OCI-LY3 (cell line): ENCODE measurements around the gene LANCL3.

ENCODE experiments used
- H2AFZ ChIP-seq: fragments of 200-600, 300-600 bp; shearing (Covaris generic); 2 replicates; pipeline ENCODE4 v1.6.0; 2014; ENCODE audit warnings: antibody characterized with exemption, low read depth, low read length
- H3K27ac ChIP-seq: fragments of 200-600, 300-600 bp; sonication (generic); 2 replicates; pipeline ENCODE4 v1.5.1; 2014; ENCODE audit warnings: mild to moderate bottlenecking, low read length, moderate library complexity, mixed read lengths
- H3K27me3 ChIP-seq: fragments of 200-600, 300-600 bp; sonication (generic); 2 replicates; pipeline ENCODE4 v1.6.1; 2014; ENCODE audit warnings: low read depth, low read length, mixed read lengths
- H3K36me3 ChIP-seq: fragments of 200-600, 300-600 bp; sonication (generic); replicated peaks from 2 replicates; pipeline ENCODE3; 2014; ENCODE audit warnings: low read depth, low read length, mixed read lengths
- H3K4me1 ChIP-seq: fragments of 300-600, 200-600 bp; sonication (generic); 2 replicates; pipeline ENCODE4 v1.6.1; 2014; ENCODE audit warnings: low read length, mixed read lengths
- H3K4me2 ChIP-seq: fragments of 200-600, 300-600 bp; sonication (generic); 2 replicates; pipeline ENCODE4 v1.6.1; 2014; ENCODE audit warnings: low read length, mixed read lengths
- H3K4me3 ChIP-seq: fragments of 300-600, 200-600 bp; sonication (generic); 2 replicates; pipeline ENCODE4 v1.5.1; 2014; ENCODE audit warnings: antibody characterized with exemption, mild to moderate bottlenecking, low read length, moderate library complexity
- H3K79me2 ChIP-seq: fragments of 300-600, 200-600 bp; shearing (Covaris generic); 2 replicates; pipeline ENCODE4 v1.6.1; 2014; ENCODE audit warnings: mild to moderate bottlenecking, low read length, mixed read lengths
- H3K9ac ChIP-seq: fragments of 300-600, 200-600 bp; shearing (Covaris generic); 2 replicates; pipeline ENCODE4 v1.6.0; 2014; ENCODE audit warnings: mild to moderate bottlenecking, low read length, moderate library complexity
- H3K9me3 ChIP-seq: fragments of 200-600, 300-600 bp; shearing (Covaris generic); 2 replicates; pipeline ENCODE4 v1.6.1; 2014; ENCODE audit warnings: low read length, mixed read lengths; ENCODE audit not compliant: insufficient read depth
- H4K20me1 ChIP-seq: fragments of 200-600, 300-600 bp; sonication (generic); 2 replicates; pipeline ENCODE4 v1.6.1; 2016; ENCODE audit warnings: low read length, mixed read lengths; ENCODE audit not compliant: insufficient read depth
- EZH2phosphoT487 ChIP-seq: fragments of 200-600 bp; shearing (Covaris generic); IDR thresholded peaks from 2 replicates; pipeline ENCODE4 v1.6.1; 2018; ENCODE audit warnings: antibody characterized with exemption, mixed run types, low read depth
- TF ChIP-seq, protein P1 (sequence below): fragments of 200-600, 300-600 bp; sonication (generic); IDR thresholded peaks from 2 replicates; pipeline ENCODE4 v1.5.1; 2014; ENCODE audit warnings: antibody characterized with exemption, low read length, low read depth

LANCL3 gene

DNA sequence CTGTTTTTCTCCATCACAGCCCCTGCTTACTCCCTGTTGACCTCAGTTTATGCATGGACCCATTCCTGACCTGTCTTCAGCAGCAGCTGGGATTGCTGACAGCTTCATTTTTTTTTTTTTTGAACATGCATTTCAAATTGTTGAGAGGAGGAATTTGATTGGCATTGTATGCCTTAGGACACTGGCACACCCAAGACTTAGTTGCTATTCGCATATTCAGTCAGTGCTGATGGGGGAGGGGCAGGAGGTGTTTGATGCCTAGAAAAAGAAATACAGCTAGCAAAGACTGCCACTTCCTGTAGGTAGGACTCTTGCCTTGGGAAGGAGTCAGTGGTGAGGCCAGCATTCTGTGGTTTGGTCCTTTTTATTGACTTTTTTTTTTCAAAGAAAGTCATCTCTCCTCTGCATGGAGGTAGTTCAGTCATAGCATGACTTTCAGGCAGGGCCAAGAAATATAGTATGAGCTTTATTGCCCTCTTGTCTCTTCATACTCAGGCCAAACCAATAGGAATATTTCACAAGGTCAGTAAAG is 80.5 kb downstream of the LANCL3 start:
- H3K79me2 ChIP-seq = no peaks in the 10 kb centered on the region
- no peak overlapping the region for H3K4me3 ChIP-seq
- 0 out of 2 replicates have a peak overlapping the region, but pooled peaks have one; percentile 5 for H3K4me2 ChIP-seq
- H4K20me1 ChIP-seq = no peaks in the 10 kb centered on the region
- no peaks in the 10 kb centered on the region for H3K27me3 ChIP-seq
- H2AFZ ChIP-seq = no peak overlapping the region
- H3K4me1 ChIP-seq = peaks cover 26% of the 10 kb centered on the region
- H3K9ac ChIP-seq = no peak overlapping the region
- TF ChIP-seq, protein P1, sequence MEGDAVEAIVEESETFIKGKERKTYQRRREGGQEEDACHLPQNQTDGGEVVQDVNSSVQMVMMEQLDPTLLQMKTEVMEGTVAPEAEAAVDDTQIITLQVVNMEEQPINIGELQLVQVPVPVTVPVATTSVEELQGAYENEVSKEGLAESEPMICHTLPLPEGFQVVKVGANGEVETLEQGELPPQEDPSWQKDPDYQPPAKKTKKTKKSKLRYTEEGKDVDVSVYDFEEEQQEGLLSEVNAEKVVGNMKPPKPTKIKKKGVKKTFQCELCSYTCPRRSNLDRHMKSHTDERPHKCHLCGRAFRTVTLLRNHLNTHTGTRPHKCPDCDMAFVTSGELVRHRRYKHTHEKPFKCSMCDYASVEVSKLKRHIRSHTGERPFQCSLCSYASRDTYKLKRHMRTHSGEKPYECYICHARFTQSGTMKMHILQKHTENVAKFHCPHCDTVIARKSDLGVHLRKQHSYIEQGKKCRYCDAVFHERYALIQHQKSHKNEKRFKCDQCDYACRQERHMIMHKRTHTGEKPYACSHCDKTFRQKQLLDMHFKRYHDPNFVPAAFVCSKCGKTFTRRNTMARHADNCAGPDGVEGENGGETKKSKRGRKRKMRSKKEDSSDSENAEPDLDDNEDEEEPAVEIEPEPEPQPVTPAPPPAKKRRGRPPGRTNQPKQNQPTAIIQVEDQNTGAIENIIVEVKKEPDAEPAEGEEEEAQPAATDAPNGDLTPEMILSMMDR = no peak
- TF ChIP-seq EZH2phosphoT487 = no peak
- no peaks in the 10 kb centered on the region for H3K36me3 ChIP-seq
- H3K27ac ChIP-seq = no peak overlapping the region
- H3K9me3 ChIP-seq = no peaks in the 10 kb centered on the region

DNA sequence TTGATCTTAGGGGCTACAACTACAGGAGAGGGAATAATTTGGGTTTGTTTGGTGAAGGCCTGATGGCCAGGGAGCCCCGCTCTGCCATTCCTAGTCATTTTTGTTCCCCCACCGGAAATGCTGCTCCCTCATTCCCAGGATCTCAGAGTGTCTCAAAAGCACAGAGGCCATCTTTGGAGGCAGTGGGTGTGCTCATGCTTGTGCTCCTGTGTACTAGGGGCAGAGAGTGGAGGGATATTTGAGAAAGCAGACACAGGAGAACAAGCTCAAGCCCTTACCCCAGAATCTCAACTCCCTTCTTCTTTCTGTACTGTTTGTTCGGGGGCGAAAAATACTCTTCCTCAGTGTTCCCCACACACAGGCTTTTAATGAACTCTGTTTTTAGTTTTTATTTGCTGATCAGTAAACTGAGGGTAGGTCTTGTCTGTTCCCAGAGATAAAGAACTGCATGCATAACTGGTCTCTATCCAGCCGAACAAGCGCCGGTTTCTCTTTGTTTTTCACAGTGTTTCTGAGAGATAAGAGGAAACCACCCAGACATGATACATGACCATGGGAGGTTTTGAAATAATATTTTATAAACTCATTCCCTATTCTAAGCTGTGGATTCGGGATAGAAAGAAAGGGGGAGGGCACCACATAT is 81.2 kb downstream of the LANCL3 start:
- Histone ChIP-seq H3K9ac (no peak overlapping the region), H3K4me1 (peaks cover 26% of the 10 kb centered on the region), H3K4me2 (no peak overlapping the region), H3K36me3 (no peaks in the 10 kb centered on the region), H3K27me3 (no peaks in the 10 kb centered on the region), H3K79me2 (no peaks in the 10 kb centered on the region), H3K9me3 (no peaks in the 10 kb centered on the region), H2AFZ (no peak overlapping the region), H3K27ac (no peak overlapping the region), H3K4me3 (no peak overlapping the region), H4K20me1 (no peaks in the 10 kb centered on the region)
- TF ChIP-seq, protein P1 = no peak
- TF ChIP-seq EZH2phosphoT487 = no peak

DNA sequence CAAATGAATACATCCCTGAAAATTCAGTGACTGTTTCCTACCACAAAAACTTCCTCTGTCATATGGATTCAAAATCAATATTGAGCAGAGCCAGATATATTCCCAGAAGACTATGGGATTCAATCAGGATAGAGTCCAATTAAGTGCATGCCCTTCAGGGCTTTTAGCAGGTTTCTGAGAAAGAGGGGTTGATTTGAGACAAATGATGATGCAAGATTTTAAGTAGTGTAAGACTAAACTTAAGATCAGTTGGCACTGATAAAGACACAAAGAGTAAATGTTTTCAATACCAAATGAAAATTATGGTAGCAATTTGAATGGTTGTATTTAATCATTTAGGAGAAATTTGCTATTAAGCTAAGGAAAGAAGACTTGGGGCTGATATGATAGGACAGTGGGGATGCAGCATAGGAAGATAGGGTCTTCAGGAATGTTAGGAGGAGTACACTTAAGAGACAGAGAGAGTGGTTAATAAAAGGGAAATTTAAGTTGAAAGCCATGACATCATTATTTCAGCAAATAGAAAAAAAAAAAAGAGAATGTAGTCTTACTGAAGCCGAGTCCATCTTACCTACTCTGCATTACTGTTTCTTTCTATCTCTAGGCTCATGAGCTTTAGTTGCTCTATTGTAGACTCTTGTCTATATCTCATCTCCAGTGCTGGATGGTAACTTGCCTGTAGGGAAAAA is 82.1 kb downstream of the LANCL3 start:
- Histone ChIP-seq H3K79me2 (no peaks in the 10 kb centered on the region), H3K9me3 (no peaks in the 10 kb centered on the region), H3K4me3 (no peak overlapping the region), H4K20me1 (no peaks in the 10 kb centered on the region), H3K27me3 (no peaks in the 10 kb centered on the region), H3K9ac (no peak overlapping the region), H3K36me3 (no peaks in the 10 kb centered on the region), H3K4me2 (no peak overlapping the region), H3K4me1 (peaks cover 26% of the 10 kb centered on the region), H3K27ac (no peak overlapping the region), H2AFZ (no peak overlapping the region)
- TF ChIP-seq, protein P1 = no peak
- TF ChIP-seq EZH2phosphoT487 = no peak

DNA sequence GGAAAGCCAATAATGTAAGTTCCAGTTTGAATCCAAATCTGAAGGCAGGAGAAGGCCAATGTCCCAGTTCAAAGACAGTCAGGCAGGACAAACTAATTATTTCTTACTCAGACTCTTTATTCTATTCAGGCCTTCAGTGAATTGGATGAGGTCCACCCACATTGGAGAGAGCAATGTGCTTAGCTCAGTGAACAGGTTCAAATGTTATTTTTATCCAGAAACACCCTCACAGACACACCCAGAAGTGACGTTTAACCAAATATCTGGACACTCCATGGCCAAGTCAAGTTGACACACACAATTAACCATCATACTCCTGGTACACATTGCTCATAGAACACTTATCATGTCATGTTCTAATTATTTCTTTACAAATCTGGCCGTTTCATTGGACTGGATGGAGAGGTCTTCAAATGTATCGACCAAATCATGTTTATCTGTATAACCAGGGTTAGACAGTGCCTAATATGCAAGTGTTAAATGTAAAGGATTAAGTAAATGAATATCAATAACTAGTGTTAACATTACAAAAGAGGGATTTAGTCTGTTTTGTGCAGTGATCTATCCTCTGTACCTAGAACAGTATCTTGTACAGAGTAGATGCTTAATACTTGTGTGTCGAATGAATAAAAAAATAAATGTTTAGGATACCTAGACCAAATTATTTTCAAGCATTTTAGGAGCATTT is 87.0 kb downstream of the LANCL3 start:
- H3K36me3 ChIP-seq = no peaks in the 10 kb centered on the region
- H3K9me3 ChIP-seq = no peaks in the 10 kb centered on the region
- no peak overlapping the region for H3K9ac ChIP-seq
- H4K20me1 ChIP-seq = no peaks in the 10 kb centered on the region
- H3K27me3 ChIP-seq = no peaks in the 10 kb centered on the region
- TF ChIP-seq, protein P1 = no peak
- TF ChIP-seq EZH2phosphoT487 = no peak
- H2AFZ ChIP-seq = no peak overlapping the region
- H3K27ac ChIP-seq = no peak overlapping the region
- H3K4me2 ChIP-seq = no peak overlapping the region
- H3K79me2 ChIP-seq = no peaks in the 10 kb centered on the region
- peaks cover 19% of the 10 kb centered on the region for H3K4me1 ChIP-seq
- no peak overlapping the region for H3K4me3 ChIP-seq
